Loucy (cell line): ENCODE measurements around the gene NOS2.

Experiments
- EZH2phosphoT487 ChIP-seq: fragments of 200-600 bp; IDR thresholded peaks from 2 replicates; pipeline ENCODE4 v1.6.1; 2018; ENCODE audit warnings: antibody characterized with exemption, mild to moderate bottlenecking, moderate library complexity, borderline replicate concordance
- TF ChIP-seq, protein P1 (sequence below): fragments of 200-600 bp; sonication (generic); conservative IDR thresholded peaks from 2 replicates; pipeline ENCODE4 v1.5.1; 2014; ENCODE audit warnings: mild to moderate bottlenecking, antibody characterized with exemption, low read length

DNA sequence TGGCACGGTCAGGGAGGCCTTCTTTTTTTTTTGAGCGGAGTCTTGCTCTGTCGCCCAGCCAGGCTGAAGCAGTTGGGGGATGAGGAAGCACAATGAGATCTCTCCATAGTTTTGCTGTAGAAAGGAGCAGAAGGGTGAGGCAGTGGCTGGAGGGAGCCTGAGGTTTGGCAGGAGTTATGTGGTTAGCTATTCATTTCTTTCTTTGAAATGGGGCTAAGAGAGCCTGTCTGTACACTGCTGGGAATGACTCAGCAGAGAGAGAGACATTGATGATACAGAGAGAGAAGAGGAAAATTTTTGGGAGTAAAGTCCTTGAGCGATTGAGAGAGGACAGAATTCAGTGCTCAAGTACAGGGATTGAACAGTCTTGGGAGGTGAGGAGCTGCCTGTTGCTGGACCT, 22.1 kb downstream of the NOS2 start:
- TF ChIP-seq, protein P1, sequence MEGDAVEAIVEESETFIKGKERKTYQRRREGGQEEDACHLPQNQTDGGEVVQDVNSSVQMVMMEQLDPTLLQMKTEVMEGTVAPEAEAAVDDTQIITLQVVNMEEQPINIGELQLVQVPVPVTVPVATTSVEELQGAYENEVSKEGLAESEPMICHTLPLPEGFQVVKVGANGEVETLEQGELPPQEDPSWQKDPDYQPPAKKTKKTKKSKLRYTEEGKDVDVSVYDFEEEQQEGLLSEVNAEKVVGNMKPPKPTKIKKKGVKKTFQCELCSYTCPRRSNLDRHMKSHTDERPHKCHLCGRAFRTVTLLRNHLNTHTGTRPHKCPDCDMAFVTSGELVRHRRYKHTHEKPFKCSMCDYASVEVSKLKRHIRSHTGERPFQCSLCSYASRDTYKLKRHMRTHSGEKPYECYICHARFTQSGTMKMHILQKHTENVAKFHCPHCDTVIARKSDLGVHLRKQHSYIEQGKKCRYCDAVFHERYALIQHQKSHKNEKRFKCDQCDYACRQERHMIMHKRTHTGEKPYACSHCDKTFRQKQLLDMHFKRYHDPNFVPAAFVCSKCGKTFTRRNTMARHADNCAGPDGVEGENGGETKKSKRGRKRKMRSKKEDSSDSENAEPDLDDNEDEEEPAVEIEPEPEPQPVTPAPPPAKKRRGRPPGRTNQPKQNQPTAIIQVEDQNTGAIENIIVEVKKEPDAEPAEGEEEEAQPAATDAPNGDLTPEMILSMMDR: no peak
- TF ChIP-seq EZH2phosphoT487: no peak
